ENCODE data around the gene MYH11. TPM values are rescaled to one million over a fixed set of nuclear protein-coding genes. Genes with fewer than 3 reads are reported as not detected.
A peak's percentile ranks its signal among the peaks of the same experiment; 100 is the strongest.

The MYH11 gene
- total and polyA plus RNA-seq, 10 of the 15 experiments (the other 5 are each of a cell fraction or from before 2014, with no cell fraction given) = 0.01 to 1.9 (median 0.13) TPM; not detected in 1

- intact Hi-C loops (cut with micrococcal nuclease; ENCODE audit: unreplicated experiment) = no loop called here
- FAIRE-seq = no peak
- no peak overlapping the region for H3K9ac ChIP-seq (ENCODE audit: control insufficient read depth, insufficient read depth, low read length)
- no peak overlapping the region for H3K4me2 ChIP-seq (ENCODE audit: control insufficient read depth, insufficient read depth)
- no peaks in the 10 kb centered on the region for H3K79me2 ChIP-seq (ENCODE audit: control insufficient read depth, insufficient read depth, low read length)
- ChIA-PET CTCF (interaction anchor here (0.5 to 1.0 kb wide), 3 partner anchors 26 to 34 kb away, joined by 3 read pairs; no protein-coding TSS in a partner anchor), POLR2A (no interaction called here), SMC1A (ENCODE audit: uncharacterized antibody, unreplicated experiment) (no interaction called here), RAD21 (ENCODE audit: unreplicated experiment) (interaction anchor here (0.8 kb wide), 1 partner anchor 23 kb away, joined by 3 read pairs; no protein-coding TSS in a partner anchor)
- H3K4me1 ChIP-seq (ENCODE audit: control insufficient read depth, insufficient read depth, low read length) = no peaks in the 10 kb centered on the region
- no peaks in the 10 kb centered on the region for H4K20me1 ChIP-seq (ENCODE audit: control insufficient read depth, insufficient read depth)
- no peak overlapping the region for H2AFZ ChIP-seq (ENCODE audit: control insufficient read depth, low read depth, low read length)
- H3K27me3 ChIP-seq (replicated peaks in 1 of 2; ENCODE audit: control insufficient read depth in 2 of 2, insufficient read depth in 2 of 2, low read length in 1 of 2) = no peaks in the 10 kb centered on the region
- WGBS (ENCODE audit: insufficient coverage, insufficient replicate concordance, low lambda C conversion rate, missing lambda C conversion rate) = 73% methylated on average over 6 of the region's 6 CpGs
- no peak for DNase-seq (ENCODE audit: low read depth, low spot score)
- no peak overlapping the region for H3K27ac ChIP-seq (ENCODE audit: control insufficient read depth, insufficient read depth)
- no peaks in the 10 kb centered on the region for H3K36me3 ChIP-seq (ENCODE audit: control insufficient read depth in 2 of 2, insufficient read depth in 2 of 2, low read length in 1 of 2)
- no peaks in the 10 kb centered on the region for H3K9me3 ChIP-seq (replicated peaks; ENCODE audit: control insufficient read depth, insufficient read depth, low read length)
- in situ Hi-C loops (cut with MboI) = no loop called here
- ATAC-seq = no peak
- TF ChIP-seq IKZF2 (IDR thresholded peaks at IDR 0.05) (no peak), ZBTB4 (CRISPR knock-in tag; IDR thresholded peaks at IDR 0.05) (no peak)
- no peak overlapping the region for H3K4me3 ChIP-seq
- no TSS peak for BruUV-seq (replicated peaks)
Observed at GRCh38 chr16:15732416-15732815, 124.4 kb downstream of the MYH11 start.

- in situ Hi-C loops (cut with MboI) = no loop called here
- H3K27ac ChIP-seq (ENCODE audit: control insufficient read depth, insufficient read depth) = no peak overlapping the region
- no peak overlapping the region for H3K9ac ChIP-seq (ENCODE audit: control insufficient read depth, insufficient read depth, low read length)
- H3K9me3 ChIP-seq (replicated peaks; ENCODE audit: control insufficient read depth, insufficient read depth, low read length) = no peaks in the 10 kb centered on the region
- no peak overlapping the region for H3K4me2 ChIP-seq (ENCODE audit: control insufficient read depth, insufficient read depth)
- H4K20me1 ChIP-seq (ENCODE audit: control insufficient read depth, insufficient read depth) = no peaks in the 10 kb centered on the region
- H3K27me3 ChIP-seq (replicated peaks in 1 of 2; ENCODE audit: control insufficient read depth in 2 of 2, insufficient read depth in 2 of 2, low read length in 1 of 2) = no peaks in the 10 kb centered on the region
- POLR2A ChIA-PET = interaction anchor here (0.5 kb wide), 1 partner anchor 70 kb away, joined by 4 read pairs; no protein-coding TSS in a partner anchor
- CTCF ChIA-PET = no interaction called here
- BruUV-seq (replicated peaks) = no TSS peak
- H3K4me1 ChIP-seq (ENCODE audit: control insufficient read depth, insufficient read depth, low read length) = no peaks in the 10 kb centered on the region
- SMC1A ChIA-PET (ENCODE audit: uncharacterized antibody, unreplicated experiment) = interaction anchor here (0.6 kb wide), 2 partner anchors 32 to 146 kb away, joined by 3 read pairs; no protein-coding TSS in a partner anchor
- no peaks in the 10 kb centered on the region for H3K79me2 ChIP-seq (ENCODE audit: control insufficient read depth, insufficient read depth, low read length)
- no peak overlapping the region for H3K4me3 ChIP-seq
- WGBS (ENCODE audit: insufficient coverage, insufficient replicate concordance, low lambda C conversion rate, missing lambda C conversion rate) = 92% methylated on average over 7 of the region's 7 CpGs
- intact Hi-C loops (cut with micrococcal nuclease; ENCODE audit: unreplicated experiment) = no loop called here
- no peak for TF ChIP-seq SRF (IDR thresholded peaks at IDR 0.05; ENCODE audit: low read depth in 2 of 2, low read length in 2 of 2)
- peak; percentile 12 for TF ChIP-seq BCL3 (IDR thresholded peaks at IDR 0.05; ENCODE audit: borderline replicate concordance, insufficient read depth, low read depth, low read length, poor library complexity, severe bottlenecking)
- peak; percentile 19; the same call in 1 of the 2 replicates for TF ChIP-seq POLR2AphosphoS2 (IDR thresholded peaks at IDR 0.05; ENCODE audit: low read depth, low read length)
- peaks cover 0 to 4% of the 10 kb centered on the region in 2 experiments; a peak in 3 of 4 replicates for H3K36me3 ChIP-seq (ENCODE audit: control insufficient read depth in 2 of 2, insufficient read depth in 2 of 2, low read length in 1 of 2)
- RAD21 ChIA-PET (ENCODE audit: unreplicated experiment) = no interaction called here
- ATAC-seq (no peak), FAIRE-seq (no peak), DNase-seq (ENCODE audit: low read depth, low spot score) (no peak)
- no peak overlapping the region for H2AFZ ChIP-seq (ENCODE audit: control insufficient read depth, low read depth, low read length)
Observed at GRCh38 chr16:15729152-15729551, 127.7 kb downstream of the MYH11 start.
